Stimulated activated effector memory CD8-positive, alpha-beta T cell treated with anti-CD3 and anti-CD28 coated beads, Interleukin-12 subunit alpha, Interleukin-12 subunit beta, amount 100 ng/mL, for 72 hours (primary cell): ENCODE measurements around the gene ADCY10.

Experiments used
- ATAC-seq: fragments of 150-1000 bp; cut with Tn5 transposase; 2 replicates; pipeline ENCODE4 v1.10.0; 2021
- DNase-seq, 2 donors: peaks; one replicate each; pipeline ENCODE4 v3.0.0; 2021 to 2022; ENCODE audit warnings: low spot score in 2 of 2
- H3K27ac Mint-ChIP-seq: one replicate; pipeline ENCODE4 v1.8.0; 2022; ENCODE audit warnings: mild to moderate bottlenecking, mixed read lengths
- H3K36me3 Mint-ChIP-seq: one replicate; pipeline ENCODE4 v1.8.0; 2022; ENCODE audit warnings: mild to moderate bottlenecking, mixed read lengths
- H3K4me1 Mint-ChIP-seq: one replicate; pipeline ENCODE4 v1.8.0; 2022; ENCODE audit warnings: mixed read lengths
- H3K4me3 Mint-ChIP-seq: one replicate; pipeline ENCODE4 v1.8.0; 2022; ENCODE audit warnings: mild to moderate bottlenecking, mixed read lengths
- H3K9me3 Mint-ChIP-seq: one replicate; pipeline ENCODE4 v1.8.0; 2022; ENCODE audit warnings: mixed read lengths

Gene ADCY10, protein sequence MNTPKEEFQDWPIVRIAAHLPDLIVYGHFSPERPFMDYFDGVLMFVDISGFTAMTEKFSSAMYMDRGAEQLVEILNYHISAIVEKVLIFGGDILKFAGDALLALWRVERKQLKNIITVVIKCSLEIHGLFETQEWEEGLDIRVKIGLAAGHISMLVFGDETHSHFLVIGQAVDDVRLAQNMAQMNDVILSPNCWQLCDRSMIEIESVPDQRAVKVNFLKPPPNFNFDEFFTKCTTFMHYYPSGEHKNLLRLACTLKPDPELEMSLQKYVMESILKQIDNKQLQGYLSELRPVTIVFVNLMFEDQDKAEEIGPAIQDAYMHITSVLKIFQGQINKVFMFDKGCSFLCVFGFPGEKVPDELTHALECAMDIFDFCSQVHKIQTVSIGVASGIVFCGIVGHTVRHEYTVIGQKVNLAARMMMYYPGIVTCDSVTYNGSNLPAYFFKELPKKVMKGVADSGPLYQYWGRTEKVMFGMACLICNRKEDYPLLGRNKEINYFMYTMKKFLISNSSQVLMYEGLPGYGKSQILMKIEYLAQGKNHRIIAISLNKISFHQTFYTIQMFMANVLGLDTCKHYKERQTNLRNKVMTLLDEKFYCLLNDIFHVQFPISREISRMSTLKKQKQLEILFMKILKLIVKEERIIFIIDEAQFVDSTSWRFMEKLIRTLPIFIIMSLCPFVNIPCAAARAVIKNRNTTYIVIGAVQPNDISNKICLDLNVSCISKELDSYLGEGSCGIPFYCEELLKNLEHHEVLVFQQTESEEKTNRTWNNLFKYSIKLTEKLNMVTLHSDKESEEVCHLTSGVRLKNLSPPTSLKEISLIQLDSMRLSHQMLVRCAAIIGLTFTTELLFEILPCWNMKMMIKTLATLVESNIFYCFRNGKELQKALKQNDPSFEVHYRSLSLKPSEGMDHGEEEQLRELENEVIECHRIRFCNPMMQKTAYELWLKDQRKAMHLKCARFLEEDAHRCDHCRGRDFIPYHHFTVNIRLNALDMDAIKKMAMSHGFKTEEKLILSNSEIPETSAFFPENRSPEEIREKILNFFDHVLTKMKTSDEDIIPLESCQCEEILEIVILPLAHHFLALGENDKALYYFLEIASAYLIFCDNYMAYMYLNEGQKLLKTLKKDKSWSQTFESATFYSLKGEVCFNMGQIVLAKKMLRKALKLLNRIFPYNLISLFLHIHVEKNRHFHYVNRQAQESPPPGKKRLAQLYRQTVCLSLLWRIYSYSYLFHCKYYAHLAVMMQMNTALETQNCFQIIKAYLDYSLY (N-terminal part only)

DNA sequence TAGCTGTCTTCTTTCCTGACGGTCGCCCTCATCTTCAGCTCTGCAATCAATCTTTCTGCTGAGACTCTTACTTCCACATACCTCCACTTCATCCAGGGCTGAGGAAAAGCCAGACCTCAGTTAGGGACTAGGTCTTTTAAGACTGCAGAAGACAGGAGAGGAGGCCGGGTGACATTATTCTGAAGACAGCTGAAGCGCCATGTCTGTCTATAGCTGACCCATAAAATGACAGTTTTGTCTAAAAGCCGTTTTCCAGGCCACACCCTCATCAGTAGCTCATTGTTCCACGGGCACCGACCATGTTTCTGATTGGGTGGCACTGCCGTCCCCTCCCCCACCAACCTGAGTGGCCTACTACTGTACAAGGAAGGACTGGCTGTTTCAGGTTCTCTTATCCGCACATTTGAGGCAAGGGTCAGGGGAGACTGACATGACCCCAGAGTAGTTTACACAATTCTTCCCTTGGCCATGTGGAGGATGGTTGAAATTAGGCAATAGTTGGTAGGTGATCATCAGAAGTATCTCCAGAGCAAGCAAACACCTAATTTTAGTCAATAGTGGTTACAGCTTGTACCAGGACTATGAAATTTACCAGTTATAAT lies at the start of gene ADCY10:
TSS of gene ADCY10 (minus strand) at position 240 of the 602 bp plus-strand sequence. CDS start 8,994 bp downstream, outside the sequence.
- H3K4me1 Mint-ChIP-seq = no peaks in the 10 kb centered on the region
- DNase-seq (no peak), ATAC-seq (no peak)
- H3K27ac Mint-ChIP-seq = no peak within 1 kb of the TSS
- peaks cover 4% of the 10 kb centered on the region for H3K9me3 Mint-ChIP-seq
- H3K36me3 Mint-ChIP-seq = peaks cover 28% of the 10 kb centered on the region
- H3K4me3 Mint-ChIP-seq = no peak within 1 kb of the TSS

DNA sequence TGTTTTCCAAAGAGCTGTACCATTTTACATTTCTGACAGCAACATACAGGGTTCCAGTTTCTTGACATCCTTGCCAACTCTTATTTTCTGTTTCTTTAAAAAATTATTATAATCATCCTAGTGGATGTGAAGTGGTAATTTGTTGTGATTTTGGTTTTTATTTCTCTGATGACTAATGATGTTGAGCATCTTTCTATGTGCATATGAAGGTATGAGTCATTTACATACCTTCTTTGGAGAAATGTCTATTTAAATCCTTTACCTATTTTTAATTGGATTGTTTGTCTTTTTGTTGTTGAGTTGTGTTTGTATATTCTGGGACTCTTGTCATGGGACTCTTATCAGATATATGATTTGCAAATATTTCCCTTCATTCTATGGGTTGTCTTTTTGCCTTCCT lies 43.8 kb upstream of the ADCY10 start:
- peaks cover 49% of the 10 kb centered on the region for H3K36me3 Mint-ChIP-seq
- no peak overlapping the region for H3K27ac Mint-ChIP-seq
- no peak for DNase-seq
- ATAC-seq = no peak
- H3K9me3 Mint-ChIP-seq = no peaks in the 10 kb centered on the region
- H3K4me3 Mint-ChIP-seq = no peak overlapping the region
- H3K4me1 Mint-ChIP-seq = peaks cover 6% of the 10 kb centered on the region

DNA sequence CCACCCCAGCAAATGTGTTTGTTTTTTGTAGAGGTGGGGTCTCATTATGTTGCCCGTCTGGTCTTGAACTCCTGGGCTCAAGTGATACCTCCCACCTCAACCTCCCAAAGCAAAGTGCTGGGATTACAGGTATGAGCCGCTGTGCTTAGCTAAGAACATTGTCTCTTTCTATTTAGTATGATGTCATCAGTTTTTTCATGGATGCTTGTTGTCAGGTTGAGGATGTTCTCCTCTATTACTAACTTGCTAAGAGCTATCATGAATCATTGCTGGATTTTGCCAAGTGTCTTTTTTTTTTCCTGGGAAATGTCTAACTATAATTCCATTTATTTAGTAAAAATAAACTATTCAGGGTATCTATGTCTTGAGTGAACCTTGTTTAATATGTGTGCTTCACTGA lies 42.0 kb upstream of the ADCY10 start:
- H3K9me3 Mint-ChIP-seq = no peaks in the 10 kb centered on the region
- peaks cover 42% of the 10 kb centered on the region for H3K36me3 Mint-ChIP-seq
- no peak overlapping the region for H3K4me3 Mint-ChIP-seq
- no peak overlapping the region for H3K27ac Mint-ChIP-seq
- no peak for DNase-seq
- no peak for ATAC-seq
- no peaks in the 10 kb centered on the region for H3K4me1 Mint-ChIP-seq

DNA sequence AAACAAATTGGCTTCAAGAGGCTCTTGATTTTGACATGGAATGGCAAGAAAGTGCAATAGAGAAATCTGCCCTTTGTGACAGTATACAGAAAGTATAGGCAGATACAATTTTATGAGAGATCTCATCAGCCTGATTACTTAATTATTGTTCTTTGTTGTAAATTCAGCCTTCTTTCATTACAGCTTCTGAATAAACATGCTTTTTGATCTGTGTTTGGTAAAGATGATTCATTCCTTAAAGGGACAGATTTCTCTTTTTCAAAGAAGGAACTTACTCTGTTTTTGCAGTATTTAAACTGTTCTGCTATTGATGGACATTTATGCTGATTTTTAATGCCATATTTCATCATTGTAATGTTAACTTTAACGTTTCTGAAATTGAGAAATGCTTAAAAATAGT lies 36.6 kb upstream of the ADCY10 start:
- Mint-ChIP-seq H3K9me3 (no peaks in the 10 kb centered on the region), H3K36me3 (peaks cover 37% of the 10 kb centered on the region), H3K4me1 (peaks cover 19% of the 10 kb centered on the region), H3K27ac (no peak overlapping the region), H3K4me3 (no peak overlapping the region)
- DNase-seq (no peak), ATAC-seq (no peak)

DNA sequence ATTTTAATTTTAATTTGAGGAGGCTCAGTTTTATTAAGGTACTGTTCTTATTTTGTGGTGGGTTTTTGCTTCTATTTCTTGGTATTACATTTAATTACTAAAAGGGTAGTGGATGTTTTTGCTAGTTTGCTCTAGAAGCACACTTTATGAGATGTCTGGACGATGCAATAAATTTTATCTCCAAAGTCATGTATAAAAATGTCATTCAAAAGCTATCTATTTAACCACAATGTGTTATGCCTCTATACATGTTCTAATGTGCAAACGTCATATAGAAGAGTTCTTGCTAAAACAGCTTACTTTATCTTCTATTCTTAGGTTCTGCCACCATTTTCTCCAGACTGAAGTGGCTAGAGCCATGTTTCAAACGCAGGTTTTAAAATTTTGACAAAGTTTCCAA lies 35.9 kb upstream of the ADCY10 start:
- H3K4me1 Mint-ChIP-seq = peaks cover 26% of the 10 kb centered on the region
- no peak for ATAC-seq
- no peak overlapping the region for H3K27ac Mint-ChIP-seq
- no peak overlapping the region for H3K4me3 Mint-ChIP-seq
- peaks cover 29% of the 10 kb centered on the region for H3K36me3 Mint-ChIP-seq
- no peak for DNase-seq
- H3K9me3 Mint-ChIP-seq = no peaks in the 10 kb centered on the region

DNA sequence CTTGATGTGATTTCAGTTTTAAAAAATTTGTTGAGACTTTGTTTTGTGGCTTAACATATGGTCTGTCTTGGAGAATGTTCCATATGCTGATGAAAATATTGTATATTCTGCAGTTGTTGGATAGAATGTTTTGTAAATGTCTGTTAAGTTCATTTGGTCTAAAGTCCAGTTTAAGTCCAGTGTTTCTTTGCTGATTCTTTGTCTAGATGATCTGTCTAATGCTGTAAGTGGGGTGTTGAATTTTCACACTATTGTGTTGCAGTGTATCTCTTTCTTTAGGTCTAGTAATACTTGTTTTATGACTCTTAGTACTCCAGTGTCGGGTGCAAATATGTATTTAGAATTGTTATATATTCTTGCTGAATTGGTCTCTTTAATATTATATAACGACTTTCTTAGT lies 33.8 kb upstream of the ADCY10 start:
- Mint-ChIP-seq H3K9me3 (no peaks in the 10 kb centered on the region), H3K4me3 (no peak overlapping the region), H3K4me1 (peaks cover 33% of the 10 kb centered on the region), H3K27ac (peak overlapping the region; percentile 62), H3K36me3 (peaks cover 9% of the 10 kb centered on the region)
- no peak for DNase-seq
- ATAC-seq = no peak

DNA sequence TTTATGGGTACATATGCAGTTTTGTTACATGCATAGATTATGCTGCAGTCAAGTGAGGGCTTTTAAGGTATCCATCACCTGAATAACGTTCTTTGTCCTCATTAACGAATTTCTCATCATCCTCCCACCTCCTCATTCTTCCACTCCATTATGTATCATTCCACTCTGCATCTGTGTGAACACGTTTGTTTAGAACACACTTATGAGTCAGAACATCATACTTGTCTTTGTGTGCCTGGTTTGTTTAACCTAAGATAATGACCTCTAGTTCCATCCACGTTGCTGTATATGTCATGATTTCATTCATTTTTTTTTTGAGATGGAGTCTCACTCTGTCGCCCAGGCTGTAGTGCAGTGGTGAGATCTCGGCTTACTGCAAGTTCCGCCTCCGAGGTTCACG lies 29.6 kb upstream of the ADCY10 start:
- no peak for DNase-seq
- no peaks in the 10 kb centered on the region for H3K36me3 Mint-ChIP-seq
- ATAC-seq = no peak
- H3K27ac Mint-ChIP-seq = no peak overlapping the region
- no peaks in the 10 kb centered on the region for H3K9me3 Mint-ChIP-seq
- peaks cover 33% of the 10 kb centered on the region for H3K4me1 Mint-ChIP-seq
- no peak overlapping the region for H3K4me3 Mint-ChIP-seq

DNA sequence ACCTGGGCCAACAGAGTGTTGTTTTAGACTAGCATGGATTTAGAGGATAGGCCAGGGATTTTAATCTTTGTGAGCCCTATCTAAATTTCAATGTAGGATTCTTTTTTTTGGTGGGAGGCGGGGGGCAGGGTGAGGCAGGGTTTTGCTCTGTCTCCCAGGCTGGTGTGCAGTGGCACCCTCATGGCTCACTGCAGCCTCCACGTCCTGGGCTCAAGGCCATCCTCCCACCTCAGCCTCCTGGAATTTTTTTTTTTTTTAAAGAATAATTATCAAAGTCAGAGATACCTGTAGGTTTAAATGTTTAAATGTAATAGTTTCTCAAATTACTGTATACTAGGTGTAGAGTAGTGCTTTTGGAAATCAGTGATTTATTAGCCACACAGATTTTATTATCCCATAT lies 26.3 kb upstream of the ADCY10 start:
- Mint-ChIP-seq H3K27ac (no peak overlapping the region), H3K36me3 (peaks cover 20% of the 10 kb centered on the region), H3K4me3 (no peak overlapping the region), H3K4me1 (peaks cover 19% of the 10 kb centered on the region), H3K9me3 (no peaks in the 10 kb centered on the region)
- ATAC-seq = no peak
- DNase-seq = no peak

DNA sequence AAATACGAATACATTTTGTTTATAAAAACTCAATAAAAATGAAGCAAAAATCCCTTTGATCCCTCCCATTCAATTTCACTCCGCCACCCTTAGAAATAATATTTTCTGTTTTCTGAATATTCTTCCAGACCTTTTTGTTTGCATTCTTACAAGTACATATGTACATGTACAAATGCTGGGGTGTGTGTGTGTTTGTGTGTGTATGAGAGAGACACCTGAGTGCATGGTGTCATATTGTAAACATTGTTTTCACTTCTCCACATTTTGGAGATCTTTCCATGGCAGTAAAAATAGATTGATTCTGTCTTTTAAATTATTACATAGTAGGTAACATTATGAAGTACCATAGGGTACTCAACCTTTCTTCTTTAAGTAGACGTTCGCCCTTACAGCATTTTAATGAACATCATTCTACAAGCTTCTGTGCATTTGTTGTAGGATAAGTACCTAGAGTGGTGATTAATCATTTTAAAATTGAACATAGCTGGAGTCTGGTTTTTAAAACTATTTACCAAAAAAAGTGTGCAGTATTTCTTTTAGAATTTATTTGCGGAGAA lies 24.2 kb upstream of the ADCY10 start:
- Mint-ChIP-seq H3K9me3 (no peaks in the 10 kb centered on the region), H3K4me1 (peaks cover 25% of the 10 kb centered on the region), H3K27ac (peak overlapping the region; percentile 93), H3K4me3 (peak overlapping the region; percentile 80), H3K36me3 (peaks cover 24% of the 10 kb centered on the region)
- DNase-seq (no peak), ATAC-seq (no peak)

DNA sequence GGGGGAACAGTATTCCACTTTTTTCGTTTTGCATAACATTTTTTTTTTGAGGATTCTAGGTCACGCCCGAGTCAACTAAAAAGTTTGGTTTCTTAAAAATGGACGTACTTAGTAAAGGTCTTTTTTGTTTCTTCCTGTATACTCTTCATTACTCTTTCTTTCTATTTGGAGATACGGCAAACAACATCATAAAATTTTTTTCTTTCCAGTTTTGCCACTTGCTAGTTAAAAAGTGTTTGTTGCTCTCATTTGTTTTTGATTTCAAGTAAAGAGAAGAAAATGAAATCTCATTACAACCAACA lies 23.7 kb upstream of the ADCY10 start:
- Mint-ChIP-seq H3K4me1 (peaks cover 25% of the 10 kb centered on the region), H3K36me3 (peaks cover 24% of the 10 kb centered on the region), H3K27ac (peak overlapping the region; percentile 93), H3K9me3 (no peaks in the 10 kb centered on the region), H3K4me3 (peak overlapping the region; percentile 80)
- DNase-seq = no peak
- ATAC-seq = no peak

DNA sequence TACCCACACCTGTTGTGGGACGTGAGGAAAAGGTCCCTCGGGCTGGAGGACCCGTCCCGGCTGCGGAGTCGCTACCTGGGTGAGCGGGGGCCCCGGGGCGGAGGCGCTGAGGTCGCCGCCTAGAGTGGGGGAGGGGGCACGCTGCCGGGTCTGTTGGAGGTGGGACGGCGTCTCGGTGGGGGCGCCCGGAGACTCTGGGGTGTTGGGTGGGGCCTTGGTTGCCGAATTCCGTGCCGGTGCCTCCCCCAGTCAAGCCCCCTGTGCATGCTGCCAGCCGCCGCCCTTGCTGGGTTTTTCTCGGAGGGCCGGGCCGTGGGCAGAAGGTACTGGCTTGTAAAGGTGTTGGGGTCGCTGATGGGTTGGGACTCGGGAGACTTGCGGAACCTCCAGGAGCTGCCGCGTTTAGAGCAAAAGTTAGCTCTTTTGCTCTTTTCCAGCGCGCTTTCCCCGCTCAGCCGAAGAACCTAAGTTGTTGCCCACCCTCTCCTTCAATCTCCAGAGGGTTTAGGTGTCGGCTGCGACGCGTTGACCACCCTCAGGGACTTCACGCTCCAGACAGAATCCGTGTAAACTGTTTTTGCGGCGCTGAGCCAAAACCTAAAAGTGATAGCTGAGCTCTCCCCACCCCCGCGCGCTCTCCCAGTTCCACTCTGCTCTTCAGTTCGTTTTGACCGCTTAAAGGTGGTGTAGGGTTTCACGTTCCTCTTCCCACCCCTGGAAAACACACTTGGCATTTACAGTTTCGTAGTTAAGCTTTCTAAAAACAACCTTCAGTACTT lies 23.2 kb upstream of the ADCY10 start, which contains the start of gene MPC2:
TSS of gene MPC2 (minus strand) at position 143 of the 779 bp plus-strand sequence. CDS start 1,231 bp downstream, outside the sequence.
- Mint-ChIP-seq H3K4me3 (peak within 1 kb of the TSS; percentile 80), H3K4me1 (peaks cover 25% of the 10 kb centered on the region), H3K36me3 (peaks cover 24% of the 10 kb centered on the region), H3K9me3 (no peaks in the 10 kb centered on the region), H3K27ac (peak within 1 kb of the TSS; percentile 93)
- peak in 1 of 2 donors; percentile 58 for DNase-seq
- peak; percentile 6 for ATAC-seq

DNA sequence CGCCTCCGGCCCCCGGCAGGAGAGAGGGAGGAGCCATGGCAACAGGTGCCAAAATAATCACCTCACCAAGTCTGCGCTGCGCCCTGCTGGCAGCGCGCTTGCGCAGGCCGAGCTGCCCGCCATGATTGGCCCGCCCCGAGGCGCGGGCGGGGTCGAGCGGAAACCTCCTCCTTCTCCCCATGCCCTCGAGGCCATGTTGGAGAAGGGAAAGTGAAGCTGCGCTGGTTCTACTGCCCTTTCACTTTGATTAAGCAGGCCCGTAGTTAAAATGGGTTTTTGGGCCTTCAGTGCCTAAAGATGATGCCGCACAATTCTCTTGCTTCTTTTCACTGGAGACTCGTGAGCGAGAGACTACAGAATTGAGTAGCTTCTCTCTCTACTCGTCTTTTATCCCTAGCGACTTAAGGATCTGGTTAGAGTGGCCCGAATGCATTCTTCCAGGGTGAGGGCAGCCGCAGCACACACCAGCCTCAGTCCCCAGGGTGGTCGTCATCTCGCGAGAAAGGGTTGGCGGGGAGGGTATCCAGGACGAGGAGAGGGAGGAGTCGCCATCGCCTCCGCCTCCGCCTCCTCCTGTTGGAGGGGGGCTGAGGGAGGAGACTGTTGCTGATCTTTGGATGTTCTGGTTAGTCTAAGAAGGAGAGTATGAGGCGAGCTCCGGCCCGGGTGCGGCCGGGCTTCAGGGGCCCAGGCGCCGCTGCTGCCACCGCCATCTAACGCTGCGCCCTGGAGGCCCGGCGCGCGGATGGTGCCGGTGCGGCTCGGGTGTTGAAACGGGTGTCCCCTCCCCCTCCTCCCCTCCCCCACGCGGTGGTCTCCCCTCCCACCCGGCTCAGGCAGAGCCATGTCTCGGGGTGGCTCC lies 22.4 kb upstream of the ADCY10 start, which contains the start of gene DCAF6:
TSS of gene DCAF6 (plus strand) at position 616 of the 862 bp plus-strand sequence. CDS start at position 845, 229 bp downstream.
- ATAC-seq (peak; percentile 89), DNase-seq (peak; percentile 90 to 96)
- peak within 1 kb of the TSS; percentile 93 for H3K27ac Mint-ChIP-seq
- no peaks in the 10 kb centered on the region for H3K9me3 Mint-ChIP-seq
- peak within 1 kb of the TSS; percentile 80 for H3K4me3 Mint-ChIP-seq
- H3K36me3 Mint-ChIP-seq = peaks cover 24% of the 10 kb centered on the region
- H3K4me1 Mint-ChIP-seq = peaks cover 25% of the 10 kb centered on the region
